ENCODE measurements around the gene LRP11. TPM values are rescaled to one million over a fixed set of nuclear protein-coding genes. Genes with fewer than 3 reads are reported as not detected.
"Not testable (repeated sequence)": the region's sequence is repeated elsewhere in the genome, so short reads cannot be mapped to it uniquely, and the experiment has no call there.

The LRP11 gene
- total RNA-seq, 1 donor: 0.21 TPM

DNA sequence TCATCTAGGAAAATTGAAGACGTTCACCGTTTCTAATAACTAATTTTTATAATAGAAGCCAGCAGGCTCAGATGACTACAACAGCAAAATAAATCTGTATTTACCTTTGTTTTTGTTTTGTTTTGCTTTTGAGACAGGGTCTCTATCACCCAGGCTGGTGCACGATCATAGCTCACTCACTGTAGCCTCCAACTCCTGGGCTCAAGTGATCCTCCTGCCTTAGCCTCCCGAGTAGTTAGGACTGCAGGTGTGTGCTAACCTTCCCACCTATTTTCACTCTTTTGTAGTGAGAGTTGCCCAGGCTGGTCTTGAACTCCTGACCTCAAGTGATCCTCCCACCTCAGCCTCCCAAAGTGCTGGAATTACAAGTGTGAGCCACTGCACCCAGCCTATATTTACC lies 10.1 kb downstream of the LRP11 start:
- H3K9me3 ChIP-seq (ENCODE audit: low read depth, low read length); H3K4me3 ChIP-seq (ENCODE audit: low read length); H3K27me3 ChIP-seq (ENCODE audit: insufficient read depth, low read length): not testable (repeated sequence)
- peaks cover 14% of the 10 kb centered on the region for H3K4me1 ChIP-seq (ENCODE audit: insufficient read depth, low read length)

DNA sequence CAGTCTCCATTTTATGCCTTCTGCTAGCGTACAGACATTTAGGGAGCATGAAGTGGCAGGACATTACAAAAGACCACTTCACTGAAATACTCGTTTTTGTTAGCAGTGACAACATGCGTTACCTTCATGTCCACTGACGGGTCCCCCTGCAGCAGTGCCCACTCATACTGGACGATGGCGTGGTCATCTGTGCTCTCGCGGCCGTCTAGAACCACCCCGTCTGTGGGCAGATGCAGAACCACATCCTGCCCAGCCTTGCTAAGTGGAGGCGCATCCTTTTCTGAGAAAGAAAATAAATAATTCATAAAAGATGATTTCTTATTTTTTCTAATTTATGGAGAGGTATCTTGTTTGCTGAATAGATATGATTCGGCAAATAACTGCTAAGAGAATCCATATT lies 11.3 kb downstream of the LRP11 start:
- Histone ChIP-seq H3K9me3 (ENCODE audit: low read depth, low read length) (no peaks in the 10 kb centered on the region), H3K4me3 (ENCODE audit: low read length) (no peak overlapping the region), H3K27me3 (ENCODE audit: insufficient read depth, low read length) (no peaks in the 10 kb centered on the region), H3K4me1 (ENCODE audit: insufficient read depth, low read length) (peaks cover 14% of the 10 kb centered on the region)

DNA sequence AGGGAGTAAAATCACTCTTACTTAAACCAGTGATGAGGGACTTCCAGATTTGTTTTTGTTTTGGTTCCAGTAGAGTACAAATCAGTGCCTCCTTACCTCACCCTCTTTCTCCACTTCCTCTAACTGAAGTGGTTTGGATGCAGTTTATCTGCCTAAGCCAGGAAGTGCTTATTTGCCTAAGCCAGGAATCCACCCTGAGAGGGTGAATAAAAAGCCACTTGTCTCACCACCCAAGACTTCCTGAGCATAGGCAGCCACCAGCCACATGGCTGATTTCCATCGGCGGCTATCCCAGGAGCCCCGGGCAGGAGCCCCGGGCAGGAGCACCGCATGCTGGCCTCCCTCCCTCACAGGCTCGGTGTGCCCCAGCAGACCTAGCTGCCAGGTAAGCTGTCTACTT lies 12.0 kb downstream of the LRP11 start:
- Histone ChIP-seq H3K27me3 (ENCODE audit: insufficient read depth, low read length) (no peaks in the 10 kb centered on the region), H3K4me1 (ENCODE audit: insufficient read depth, low read length) (peaks cover 14% of the 10 kb centered on the region), H3K4me3 (ENCODE audit: low read length) (no peak overlapping the region), H3K9me3 (ENCODE audit: low read depth, low read length) (no peaks in the 10 kb centered on the region)

DNA sequence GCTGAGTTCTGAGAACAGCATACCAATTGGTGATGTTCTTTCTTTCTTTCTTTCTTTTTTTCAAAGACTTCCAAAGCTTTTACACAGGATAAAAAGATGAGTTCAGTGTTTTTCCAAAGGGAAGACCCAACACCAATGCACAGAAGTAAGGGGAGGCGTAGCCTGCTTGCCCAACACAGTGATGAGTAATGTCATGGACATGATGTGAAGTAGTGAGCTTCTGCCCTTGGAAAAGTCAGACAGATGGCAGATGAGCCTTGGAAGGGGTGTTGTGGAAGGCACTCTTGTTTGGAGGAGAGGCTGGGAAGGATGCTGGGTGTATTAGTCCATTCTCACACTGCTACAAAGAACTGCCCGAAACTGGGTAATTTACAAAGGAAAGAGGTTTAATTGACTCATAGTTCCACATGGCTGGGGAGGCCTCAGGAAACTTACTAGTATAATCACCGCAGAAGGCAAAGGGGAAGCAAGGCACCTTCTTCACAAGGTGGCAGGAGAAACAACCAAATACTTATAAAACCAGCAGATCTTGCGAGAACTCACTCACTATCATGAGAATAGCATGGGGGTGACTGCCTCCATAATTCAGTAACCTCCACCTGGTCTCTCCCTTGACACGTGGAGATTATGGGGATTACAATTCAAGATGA lies 12.6 kb downstream of the LRP11 start:
- no peaks in the 10 kb centered on the region for H3K27me3 ChIP-seq (ENCODE audit: insufficient read depth, low read length)
- no peak overlapping the region for H3K4me3 ChIP-seq (ENCODE audit: low read length)
- H3K4me1 ChIP-seq (ENCODE audit: insufficient read depth, low read length): peaks cover 14% of the 10 kb centered on the region
- no peaks in the 10 kb centered on the region for H3K9me3 ChIP-seq (ENCODE audit: low read depth, low read length)

DNA sequence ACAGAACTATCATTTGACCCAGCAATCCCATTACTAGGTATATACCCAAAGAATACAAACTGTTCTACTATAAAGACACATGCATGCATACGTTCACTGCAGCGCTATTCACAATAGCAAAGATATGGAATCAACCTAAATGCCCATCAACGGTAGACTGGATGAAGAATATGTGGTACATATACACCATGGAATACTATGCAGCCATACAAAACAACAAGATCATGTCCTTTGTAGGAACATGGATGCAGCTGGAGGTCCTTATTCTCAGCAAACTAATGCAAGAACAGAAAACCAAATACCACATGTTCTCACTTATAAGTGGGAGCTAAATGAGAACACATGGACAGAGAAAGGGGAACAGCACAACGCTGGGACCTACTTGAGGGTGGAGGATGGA lies 15.8 kb downstream of the LRP11 start:
- H3K4me3 ChIP-seq (ENCODE audit: low read length); H3K27me3 ChIP-seq (ENCODE audit: insufficient read depth, low read length); H3K9me3 ChIP-seq (ENCODE audit: low read depth, low read length): not testable (repeated sequence)
- peaks cover 14% of the 10 kb centered on the region for H3K4me1 ChIP-seq (ENCODE audit: insufficient read depth, low read length)

DNA sequence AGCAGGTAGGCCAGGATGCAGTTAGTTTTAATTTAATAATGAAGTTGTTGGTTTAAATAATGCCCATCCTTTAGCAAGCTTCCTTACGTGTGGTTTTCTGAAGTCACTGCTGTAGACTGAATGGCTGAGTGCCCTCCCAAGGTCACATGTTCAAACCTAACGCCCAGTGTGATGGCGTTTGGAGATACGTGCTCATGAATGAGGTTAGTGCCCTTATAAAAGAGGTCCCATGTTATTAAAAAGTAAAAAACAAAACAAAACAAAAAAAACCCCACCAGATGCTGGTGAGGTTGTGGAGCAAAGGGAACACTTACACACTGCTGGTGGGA lies 16.3 kb downstream of the LRP11 start:
- H3K4me1 ChIP-seq (ENCODE audit: insufficient read depth, low read length): peaks cover 14% of the 10 kb centered on the region
- H3K4me3 ChIP-seq (ENCODE audit: low read length): no peak overlapping the region
- no peaks in the 10 kb centered on the region for H3K9me3 ChIP-seq (ENCODE audit: low read depth, low read length)
- no peaks in the 10 kb centered on the region for H3K27me3 ChIP-seq (ENCODE audit: insufficient read depth, low read length)

DNA sequence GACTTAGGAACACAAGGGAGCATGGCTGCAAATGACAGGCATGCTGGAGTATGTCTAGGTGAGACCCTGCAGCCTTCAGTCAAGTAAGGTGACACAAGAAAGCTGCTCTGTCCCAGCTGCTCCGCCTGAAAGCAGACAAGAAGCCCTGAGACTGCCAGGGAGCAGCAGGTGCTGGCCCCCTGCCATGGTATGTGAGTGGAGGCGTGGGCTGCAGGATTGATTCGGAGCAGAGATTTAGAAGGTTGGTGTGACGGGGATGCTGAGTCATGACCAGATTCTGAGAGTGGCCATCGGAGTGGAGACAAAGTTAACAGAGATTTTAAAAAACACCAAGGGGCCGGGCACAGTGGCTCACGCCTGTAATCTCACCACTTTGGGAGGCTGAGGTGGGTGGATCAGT lies 17.8 kb downstream of the LRP11 start:
- H3K9me3 ChIP-seq (ENCODE audit: low read depth, low read length): no peaks in the 10 kb centered on the region
- no peaks in the 10 kb centered on the region for H3K27me3 ChIP-seq (ENCODE audit: insufficient read depth, low read length)
- no peak overlapping the region for H3K4me3 ChIP-seq (ENCODE audit: low read length)
- H3K4me1 ChIP-seq (ENCODE audit: insufficient read depth, low read length): no peaks in the 10 kb centered on the region

DNA sequence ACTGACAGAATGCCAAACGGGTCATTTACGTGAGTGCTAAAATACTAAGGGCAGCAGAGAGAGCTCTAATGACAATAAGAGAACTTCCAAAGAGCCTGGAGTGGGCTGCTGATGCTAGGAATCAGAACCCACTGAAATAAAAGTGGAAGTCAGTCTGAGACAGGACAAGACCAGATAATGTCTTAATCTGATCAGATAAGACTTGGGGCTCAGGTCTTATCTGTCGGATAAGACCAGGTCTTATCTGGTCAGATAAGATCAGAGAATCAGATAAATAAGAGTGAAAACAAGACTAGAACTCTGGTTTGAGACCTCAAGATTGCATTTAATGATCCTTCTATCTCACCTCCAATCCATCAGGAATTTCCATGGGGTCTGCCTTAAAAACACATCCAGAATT lies 18.6 kb downstream of the LRP11 start:
- H3K27me3 ChIP-seq (ENCODE audit: insufficient read depth, low read length): no peaks in the 10 kb centered on the region
- H3K9me3 ChIP-seq (ENCODE audit: low read depth, low read length): no peaks in the 10 kb centered on the region

DNA sequence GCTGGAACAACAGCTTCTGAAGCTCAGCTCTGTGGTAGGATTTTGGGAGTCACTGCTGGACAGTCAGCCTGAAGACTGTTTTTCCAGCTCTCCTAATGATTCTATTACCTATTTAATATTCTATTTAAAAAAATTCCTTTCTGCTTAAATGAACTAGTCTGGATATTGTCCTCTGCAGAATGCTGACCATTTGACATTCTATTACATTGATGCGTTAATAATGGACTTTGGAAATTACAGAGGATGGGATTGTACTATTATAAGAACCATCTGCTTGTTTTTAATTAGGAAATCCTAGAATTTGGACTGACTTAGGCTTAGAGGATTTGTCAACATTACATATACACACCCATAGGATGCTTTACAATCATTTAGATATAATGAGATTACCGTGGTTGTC lies 19.7 kb downstream of the LRP11 start:
- H3K27me3 ChIP-seq (ENCODE audit: insufficient read depth, low read length): no peaks in the 10 kb centered on the region
- no peaks in the 10 kb centered on the region for H3K4me1 ChIP-seq (ENCODE audit: insufficient read depth, low read length)
- no peaks in the 10 kb centered on the region for H3K9me3 ChIP-seq (ENCODE audit: low read depth, low read length)
- H3K4me3 ChIP-seq (ENCODE audit: low read length): no peak overlapping the region

More for the DNA sequence above, 18.6 kb downstream of the LRP11 start:
- Histone ChIP-seq H3K4me1 (ENCODE audit: insufficient read depth, low read length) (no peaks in the 10 kb centered on the region), H3K4me3 (ENCODE audit: low read length) (no peak overlapping the region)

DNA sequence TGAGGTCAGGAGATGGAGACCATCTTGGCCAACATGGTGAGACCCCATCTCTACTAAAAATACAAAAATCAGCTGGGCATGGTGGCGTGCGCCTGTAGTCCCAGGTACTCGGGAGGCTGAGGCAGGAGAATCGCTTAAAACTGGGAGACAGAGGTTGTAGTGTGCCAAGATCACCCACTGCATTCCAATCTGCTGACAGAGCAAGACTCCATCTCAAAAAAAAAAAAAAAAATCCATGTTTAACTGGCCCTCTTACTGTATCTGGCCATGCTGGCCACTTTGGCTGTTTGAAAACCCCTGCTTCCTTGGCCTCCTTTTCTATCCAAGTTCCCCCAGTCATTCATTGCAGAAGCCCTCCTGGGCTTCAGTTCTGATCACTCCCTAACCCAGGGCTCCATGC lies 20.1 kb downstream of the LRP11 start:
- not testable (repeated sequence) for H3K4me1 ChIP-seq (ENCODE audit: insufficient read depth, low read length); H3K27me3 ChIP-seq (ENCODE audit: insufficient read depth, low read length); H3K4me3 ChIP-seq (ENCODE audit: low read length); H3K9me3 ChIP-seq (ENCODE audit: low read depth, low read length)

DNA sequence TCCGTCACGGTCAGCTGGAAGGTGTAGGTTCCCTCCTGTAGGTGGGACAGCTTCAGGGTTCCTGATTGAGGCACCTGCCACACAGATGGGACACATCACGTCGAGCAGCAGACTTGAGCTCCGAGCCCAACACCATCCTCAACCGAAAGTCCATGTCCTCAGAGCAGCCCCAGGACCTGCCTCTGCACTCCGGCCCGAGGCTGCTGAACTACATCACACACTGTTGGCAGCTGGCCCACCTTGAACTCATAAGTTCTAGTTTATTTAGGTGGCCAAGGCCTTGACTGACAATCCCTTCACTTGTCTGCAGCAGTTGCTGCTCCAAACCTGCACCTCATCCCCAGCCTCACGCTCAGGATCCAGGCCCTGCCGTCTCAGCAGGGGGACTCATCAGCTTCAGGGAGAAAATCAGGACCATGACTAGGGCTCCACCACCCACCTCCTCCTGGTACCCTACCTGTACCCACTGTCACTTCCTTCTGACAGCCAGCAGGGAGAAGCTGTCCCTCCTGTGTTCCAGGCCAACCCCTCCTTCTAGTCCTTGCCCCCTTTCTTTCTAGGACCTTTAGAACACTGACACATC lies 21.0 kb downstream of the LRP11 start:
- Histone ChIP-seq H3K4me3 (ENCODE audit: low read length) (no peak overlapping the region), H3K4me1 (ENCODE audit: insufficient read depth, low read length) (no peaks in the 10 kb centered on the region), H3K9me3 (ENCODE audit: low read depth, low read length) (no peaks in the 10 kb centered on the region), H3K27me3 (ENCODE audit: insufficient read depth, low read length) (no peaks in the 10 kb centered on the region)

DNA sequence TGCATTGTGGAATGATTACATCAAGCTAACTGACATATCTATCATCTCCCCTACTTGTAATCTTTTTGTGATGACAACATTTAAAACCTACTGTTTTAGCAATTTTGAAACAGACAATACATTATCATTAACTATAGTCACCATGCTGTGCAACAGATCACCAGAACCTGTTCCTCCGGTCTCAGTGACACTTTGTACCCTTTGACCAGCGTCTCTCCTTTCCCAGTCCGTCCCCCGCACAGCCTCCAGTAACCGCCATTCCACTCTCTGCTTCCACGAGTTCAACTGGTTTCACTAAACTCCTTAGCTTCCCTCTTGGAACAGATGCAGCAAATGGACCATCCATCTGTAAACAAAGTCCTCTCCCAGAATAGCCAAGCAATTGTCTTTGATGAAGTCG lies 21.8 kb downstream of the LRP11 start:
- Histone ChIP-seq H3K4me1 (ENCODE audit: insufficient read depth, low read length) (no peaks in the 10 kb centered on the region), H3K4me3 (ENCODE audit: low read length) (no peak overlapping the region), H3K9me3 (ENCODE audit: low read depth, low read length) (no peaks in the 10 kb centered on the region), H3K27me3 (ENCODE audit: insufficient read depth, low read length) (no peaks in the 10 kb centered on the region)

DNA sequence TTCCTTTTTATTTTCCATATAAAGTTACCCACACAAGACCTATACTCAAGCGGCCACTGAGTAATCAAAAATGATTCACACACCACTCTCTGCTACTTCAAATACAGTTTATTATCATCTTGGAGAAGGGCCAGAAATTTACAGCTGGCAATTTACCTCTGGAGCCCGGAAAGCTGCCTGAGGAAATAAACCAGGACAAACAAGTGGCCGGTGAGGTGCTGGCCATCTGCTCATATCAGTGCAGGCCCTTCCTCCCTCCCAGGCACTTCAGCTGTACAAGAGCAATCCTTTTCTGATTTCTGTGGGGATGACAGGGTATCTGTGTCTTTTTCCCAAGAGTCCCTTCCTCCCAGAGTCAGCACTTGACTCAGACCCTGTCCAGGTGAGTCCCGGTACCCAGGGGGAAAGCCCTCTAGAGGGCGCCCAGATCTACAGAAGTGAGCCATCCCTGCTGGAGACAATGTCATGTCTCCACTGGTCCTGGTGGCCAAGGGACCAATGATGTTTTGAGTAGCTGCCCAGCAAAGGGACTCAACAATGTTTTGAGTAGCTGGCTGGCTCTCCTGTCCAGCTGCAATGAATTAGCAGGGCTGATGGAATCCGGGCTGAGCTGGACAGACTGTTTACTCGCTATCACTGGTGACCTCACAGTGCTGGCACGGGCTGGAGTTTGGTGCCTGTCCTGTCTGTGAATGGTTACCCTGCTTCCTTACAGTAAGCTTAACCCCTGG lies 23.6 kb downstream of the LRP11 start:
- Histone ChIP-seq H3K9me3 (ENCODE audit: low read depth, low read length) (no peaks in the 10 kb centered on the region), H3K4me1 (ENCODE audit: insufficient read depth, low read length) (no peaks in the 10 kb centered on the region), H3K27me3 (ENCODE audit: insufficient read depth, low read length) (no peaks in the 10 kb centered on the region), H3K4me3 (ENCODE audit: low read length) (no peak overlapping the region)

DNA sequence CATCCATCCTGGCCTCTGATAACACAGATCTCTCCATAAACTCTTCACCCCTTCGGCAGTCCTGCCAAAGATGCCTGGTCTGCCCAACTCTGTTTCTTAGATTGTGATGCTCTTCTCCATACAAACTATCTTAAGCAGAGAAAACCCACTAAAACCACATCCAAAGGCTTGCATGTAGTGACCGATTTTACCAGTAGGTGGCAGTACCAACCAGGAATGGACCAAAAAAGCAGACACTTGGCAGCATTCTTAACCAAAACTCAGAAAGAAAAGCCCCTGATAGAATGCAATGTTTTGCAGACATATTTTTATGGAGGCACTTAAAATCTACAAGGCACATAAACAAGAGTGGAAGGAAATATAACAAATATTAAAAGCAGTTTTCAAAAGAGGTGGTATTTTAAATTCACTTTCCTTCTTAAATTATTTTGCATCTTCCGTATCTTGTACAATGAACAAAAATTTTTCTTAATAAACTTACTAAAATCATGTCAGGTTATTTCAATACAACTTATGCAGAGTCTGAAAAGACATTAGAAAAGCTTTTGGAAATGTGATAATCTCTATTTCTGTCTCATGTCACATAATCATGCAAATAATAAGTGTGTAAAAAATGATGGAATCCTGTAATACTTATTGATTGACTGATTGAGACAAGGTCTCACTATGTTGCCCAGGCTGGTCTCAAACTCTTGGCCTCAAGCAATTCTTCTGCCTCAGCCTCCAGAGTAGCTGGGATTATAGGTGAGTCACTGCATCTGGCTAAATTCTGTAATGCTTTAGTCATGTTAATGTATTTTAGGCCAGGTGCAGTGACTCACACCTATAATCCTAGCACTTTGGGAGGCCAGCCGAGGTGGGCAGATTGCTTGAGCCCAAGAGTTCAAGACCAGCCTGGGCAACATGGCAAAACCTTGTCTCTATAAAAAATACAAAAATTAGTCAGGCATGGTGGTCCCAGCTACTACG lies 29.4 kb downstream of the LRP11 start:
- Histone ChIP-seq H3K27me3 (ENCODE audit: insufficient read depth, low read length) (no peaks in the 10 kb centered on the region), H3K4me3 (ENCODE audit: low read length) (no peak overlapping the region), H3K9me3 (ENCODE audit: low read depth, low read length) (no peaks in the 10 kb centered on the region), H3K4me1 (ENCODE audit: insufficient read depth, low read length) (no peaks in the 10 kb centered on the region)

DNA sequence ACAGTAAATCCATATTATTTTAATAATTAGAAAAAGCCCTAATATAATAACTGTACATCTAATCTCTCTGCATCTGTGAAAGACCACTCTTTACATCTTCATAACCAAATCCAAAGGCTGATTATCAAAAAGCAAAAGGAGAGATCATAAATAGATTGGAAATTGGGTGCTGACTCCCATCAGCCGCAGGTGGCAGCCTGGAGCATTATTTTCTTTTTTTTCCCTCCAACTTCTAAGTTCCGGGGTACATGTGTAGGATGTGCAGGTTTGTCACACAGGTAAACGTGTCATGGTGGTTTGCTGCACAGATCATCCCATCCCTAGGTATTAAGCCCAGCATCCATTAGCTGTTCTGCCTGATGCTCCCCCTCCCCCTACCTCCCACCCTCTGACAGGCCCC lies 30.5 kb downstream of the LRP11 start:
- no peaks in the 10 kb centered on the region for H3K27me3 ChIP-seq (ENCODE audit: insufficient read depth, low read length)
- no peaks in the 10 kb centered on the region for H3K9me3 ChIP-seq (ENCODE audit: low read depth, low read length)
- H3K4me1 ChIP-seq (ENCODE audit: insufficient read depth, low read length): no peaks in the 10 kb centered on the region
- H3K4me3 ChIP-seq (ENCODE audit: low read length): no peak overlapping the region
